ENCODE data around the gene ATXN7L1. TPM values are rescaled to one million over a fixed set of nuclear protein-coding genes. Genes with fewer than 3 reads are reported as not detected.

Gene ATXN7L1
- total RNA-seq, 4 donors from 2014 or later = 8.0 to 14.1 (median 10.6) TPM

DNA sequence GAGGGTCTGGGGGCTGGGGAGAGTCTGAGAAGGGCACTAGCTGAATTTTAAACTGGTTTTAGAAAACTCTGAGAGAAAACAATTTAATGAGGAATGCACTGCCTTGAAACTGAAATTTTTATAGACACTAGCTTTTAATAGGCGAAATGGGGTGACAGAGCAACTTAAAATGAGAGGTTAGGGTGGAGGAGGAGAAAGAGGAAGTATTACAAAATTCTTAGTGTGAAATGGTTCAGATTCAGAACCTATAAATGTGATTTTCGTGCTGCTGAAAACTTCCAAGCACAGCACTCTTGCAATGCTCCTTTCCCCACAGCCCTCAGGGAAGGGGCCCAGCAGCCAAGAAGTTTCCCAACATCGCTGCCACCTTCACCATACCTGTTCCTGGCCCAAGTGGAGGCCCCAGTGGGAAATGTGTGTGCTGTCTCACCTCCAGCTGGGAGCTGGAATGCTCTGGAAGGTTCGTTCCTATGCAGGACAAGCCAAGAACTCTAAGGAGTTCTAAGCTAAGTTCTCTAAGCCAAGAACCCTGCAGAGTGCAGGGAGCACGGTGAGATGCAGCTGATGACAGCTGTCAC, 60.0 kb downstream of the ATXN7L1 start:
- Histone ChIP-seq H3K36me3 (peaks cover 0 to 10% (median 0%) of the 10 kb centered on the region in 3 donors), H3K9me3 (no peaks in the 10 kb centered on the region), H3K27ac (no peak overlapping the region), H3K4me3 (no peak overlapping the region), H3K4me1 (peaks cover 0 to 8% (median 0%) of the 10 kb centered on the region in 3 donors), H3K27me3 (no peaks in the 10 kb centered on the region)
- intact Hi-C loops (cut with DNase I) = no loop called here
- no peak for DNase-seq
- 68 to 82% methylated on average over 4 to 5 of the region's 5 CpGs for WGBS, 2 donors
- no peak for TF ChIP-seq CTCF (IDR thresholded peaks at IDR 0.05)
- TF ChIP-seq POLR2A (IDR thresholded peaks at IDR 0.05) = no peak

- no peaks in the 10 kb centered on the region for H3K9me3 ChIP-seq
- no peak overlapping the region for H3K27ac ChIP-seq
- H3K4me3 ChIP-seq = no peak overlapping the region
- intact Hi-C loops (cut with DNase I) = no loop called here
- TF ChIP-seq CTCF (IDR thresholded peaks at IDR 0.05) = no peak
- TF ChIP-seq POLR2A (IDR thresholded peaks at IDR 0.05) = no peak
- peaks cover 0 to 6% (median 0%) of the 10 kb centered on the region in 3 donors for H3K36me3 ChIP-seq
- no peaks in the 10 kb centered on the region for H3K27me3 ChIP-seq
- no peak for DNase-seq
- WGBS, 2 donors = 77 to 82% methylated on average over 6 of the region's 6 CpGs
- peaks cover 0 to 7% (median 0%) of the 10 kb centered on the region in 3 donors for H3K4me1 ChIP-seq
Measured at GRCh38 chr7:105815576-105815975, 60.8 kb downstream of the ATXN7L1 start.

DNA sequence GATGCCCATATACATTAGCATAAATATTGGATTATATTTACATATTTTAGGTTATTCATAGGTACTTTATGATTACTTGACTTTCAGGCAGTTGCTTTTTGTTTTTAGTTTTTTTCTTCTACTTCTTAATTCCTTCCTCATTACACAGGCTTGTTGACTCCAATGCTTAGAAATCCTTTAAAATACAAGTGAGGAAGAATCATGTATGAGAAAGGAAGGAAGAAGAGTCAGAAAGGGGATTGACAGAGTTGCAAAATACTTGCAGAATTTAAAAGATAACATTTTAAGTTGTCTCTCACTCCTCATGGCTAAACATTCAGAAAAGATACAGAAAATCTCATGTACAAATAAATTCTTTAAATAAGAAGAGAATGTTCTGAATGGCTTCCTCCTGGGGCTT, 61.9 kb downstream of the ATXN7L1 start:
- no peaks in the 10 kb centered on the region for H3K27me3 ChIP-seq
- no peak overlapping the region for H3K27ac ChIP-seq
- no peaks in the 10 kb centered on the region for H3K9me3 ChIP-seq
- TF ChIP-seq CTCF (IDR thresholded peaks at IDR 0.05) (no peak), POLR2A (IDR thresholded peaks at IDR 0.05) (no peak)
- H3K4me1 ChIP-seq = peaks cover 0 to 13% (median 0%) of the 10 kb centered on the region in 3 donors
- intact Hi-C loops (cut with DNase I) = no loop called here
- DNase-seq = no peak
- H3K36me3 ChIP-seq = no peaks in the 10 kb centered on the region
- no peak overlapping the region for H3K4me3 ChIP-seq

DNA sequence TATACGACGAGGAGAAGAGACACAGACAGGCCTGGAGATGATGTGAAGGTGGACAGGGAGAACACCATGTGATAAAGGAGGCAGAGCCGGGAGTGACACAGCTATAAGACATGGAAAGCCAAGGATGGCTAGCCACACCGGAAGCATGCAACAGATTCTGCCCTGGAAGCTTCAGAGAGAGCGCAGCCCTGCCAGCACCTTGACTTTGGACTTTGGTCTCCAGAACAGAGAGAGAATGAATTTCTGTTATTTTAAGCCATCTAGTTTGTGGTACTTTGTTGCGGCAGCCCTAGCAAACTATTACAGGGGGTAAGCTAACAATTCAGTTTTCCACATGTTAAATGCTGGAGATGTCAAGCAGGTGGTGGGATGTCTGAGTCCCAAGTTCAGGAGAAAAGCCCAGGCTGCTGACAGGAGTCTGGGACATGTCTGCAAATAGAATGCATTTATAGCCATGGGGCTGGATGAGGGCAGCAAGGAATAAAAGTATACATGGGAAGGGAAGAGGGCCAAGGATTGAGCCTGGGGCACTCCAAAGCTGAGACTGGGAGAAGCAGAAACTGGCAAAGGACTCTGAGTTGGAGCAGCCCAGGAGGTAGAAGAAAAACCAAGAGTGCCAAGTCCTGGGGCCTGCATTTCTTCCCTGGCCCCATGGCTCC, 65.1 kb downstream of the ATXN7L1 start:
- Histone ChIP-seq H3K4me3 (no peak overlapping the region), H3K4me1 (peaks cover 9 to 40% (median 16%) of the 10 kb centered on the region in 3 donors), H3K36me3 (no peaks in the 10 kb centered on the region), H3K27me3 (no peaks in the 10 kb centered on the region), H3K27ac (no peak overlapping the region), H3K9me3 (no peaks in the 10 kb centered on the region)
- WGBS, 2 donors = 96% methylated on average over 6 of the region's 6 CpGs
- DNase-seq = no peak
- intact Hi-C loops (cut with DNase I) = no loop called here
- TF ChIP-seq POLR2A (IDR thresholded peaks at IDR 0.05) (no peak), CTCF (IDR thresholded peaks at IDR 0.05) (no peak)

DNA sequence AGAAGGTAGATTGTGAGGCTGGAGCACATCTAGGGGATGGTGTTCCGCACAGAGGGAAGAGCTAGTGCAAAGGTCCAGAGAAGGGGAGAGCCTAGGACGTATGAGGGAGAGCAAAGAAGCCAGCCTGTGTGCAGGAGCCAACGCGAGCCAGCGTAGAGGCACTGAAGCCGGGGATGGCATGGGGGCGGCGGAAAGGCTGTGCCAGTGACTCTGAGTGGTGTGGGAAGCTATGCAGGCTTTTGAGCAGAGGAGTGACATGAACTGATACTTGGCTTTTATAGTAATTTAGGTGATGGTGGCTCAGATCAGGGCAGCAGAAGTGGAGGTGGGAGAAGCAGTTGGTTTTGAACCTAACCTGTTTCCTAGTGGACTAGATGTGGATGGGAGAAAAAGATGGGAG, 65.8 kb downstream of the ATXN7L1 start:
- H3K4me3 ChIP-seq = no peak overlapping the region
- DNase-seq = no peak
- H3K36me3 ChIP-seq = no peaks in the 10 kb centered on the region
- no peak overlapping the region for H3K27ac ChIP-seq
- H3K4me1 ChIP-seq = peaks cover 16 to 45% (median 23%) of the 10 kb centered on the region in 3 donors
- no peaks in the 10 kb centered on the region for H3K9me3 ChIP-seq
- WGBS, 2 donors = 85 to 94% methylated on average over 8 of the region's 8 CpGs
- intact Hi-C loops (cut with DNase I) = no loop called here
- TF ChIP-seq CTCF (IDR thresholded peaks at IDR 0.05) = no peak
- TF ChIP-seq POLR2A (IDR thresholded peaks at IDR 0.05) = no peak
- no peaks in the 10 kb centered on the region for H3K27me3 ChIP-seq

Measured in esophagus squamous epithelium (tissue), 5 donors.